Astrocyte of the cerebellum (primary cell): Measurements from ENCODE around the gene SS18L1.

ENCODE experiments used
- DNase-seq: peaks from one replicate; pipeline ENCODE4 v3.0.0-alpha.2; 2011; ENCODE audit warnings: low read depth
- H3K4me3 ChIP-seq: 2 replicates; pipeline ENCODE4 v1.5.1; 2011; ENCODE audit warnings: mild to moderate bottlenecking, low read depth, low read length, moderate library complexity
- in situ Hi-C: cut with HindIII; loops from 2 replicates; pipeline ENCODE4 v1.10.0; 2017; ENCODE audit warnings: low sequenced_read_pairs
- TF ChIP-seq, protein P1 (sequence below): IDR thresholded peaks from 2 replicates; pipeline ENCODE4 v1.5.1; 2012; ENCODE audit warnings: low read length, low read depth, moderate library complexity, mild to moderate bottlenecking; ENCODE audit errors: missing control alignments

Gene SS18L1

GRCh38 chr20:62227977-62228958 is 84.7 kb downstream of the SS18L1 start:
- no peak overlapping the region for H3K4me3 ChIP-seq
- TF ChIP-seq, protein P1, sequence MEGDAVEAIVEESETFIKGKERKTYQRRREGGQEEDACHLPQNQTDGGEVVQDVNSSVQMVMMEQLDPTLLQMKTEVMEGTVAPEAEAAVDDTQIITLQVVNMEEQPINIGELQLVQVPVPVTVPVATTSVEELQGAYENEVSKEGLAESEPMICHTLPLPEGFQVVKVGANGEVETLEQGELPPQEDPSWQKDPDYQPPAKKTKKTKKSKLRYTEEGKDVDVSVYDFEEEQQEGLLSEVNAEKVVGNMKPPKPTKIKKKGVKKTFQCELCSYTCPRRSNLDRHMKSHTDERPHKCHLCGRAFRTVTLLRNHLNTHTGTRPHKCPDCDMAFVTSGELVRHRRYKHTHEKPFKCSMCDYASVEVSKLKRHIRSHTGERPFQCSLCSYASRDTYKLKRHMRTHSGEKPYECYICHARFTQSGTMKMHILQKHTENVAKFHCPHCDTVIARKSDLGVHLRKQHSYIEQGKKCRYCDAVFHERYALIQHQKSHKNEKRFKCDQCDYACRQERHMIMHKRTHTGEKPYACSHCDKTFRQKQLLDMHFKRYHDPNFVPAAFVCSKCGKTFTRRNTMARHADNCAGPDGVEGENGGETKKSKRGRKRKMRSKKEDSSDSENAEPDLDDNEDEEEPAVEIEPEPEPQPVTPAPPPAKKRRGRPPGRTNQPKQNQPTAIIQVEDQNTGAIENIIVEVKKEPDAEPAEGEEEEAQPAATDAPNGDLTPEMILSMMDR = no peak
- DNase-seq = no peak
- in situ Hi-C loops = no loop called here

GRCh38 chr20:62228982-62229545 is 85.5 kb downstream of the SS18L1 start:
- TF ChIP-seq, protein P1 = no peak

DNA sequence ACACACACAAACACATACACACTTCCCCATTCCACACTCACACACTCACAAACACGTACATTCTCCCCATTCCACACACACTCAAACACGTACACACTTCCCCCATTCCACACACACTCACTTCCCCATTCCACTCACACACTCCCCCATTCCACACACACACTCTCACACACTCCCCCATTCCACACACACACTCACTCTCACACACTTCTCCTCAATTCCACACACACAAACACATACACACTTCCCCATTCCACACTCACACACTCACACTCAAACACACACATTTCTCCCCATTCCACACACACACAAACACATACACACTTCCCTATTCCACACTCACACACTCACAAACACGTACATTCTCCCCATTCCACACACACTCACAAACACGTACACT is 86.1 kb downstream of the SS18L1 start:
- DNase-seq = no peak
- H3K4me3 ChIP-seq = no peak overlapping the region
- TF ChIP-seq, protein P1 = no peak
- in situ Hi-C loops = no loop called here

More at GRCh38 chr20:62228982-62229545, 85.5 kb downstream of the SS18L1 start:
- no peak for DNase-seq
- in situ Hi-C loops = no loop called here
- H3K4me3 ChIP-seq = no peak overlapping the region

GRCh38 chr20:62230276-62230675 is 86.7 kb downstream of the SS18L1 start:
- in situ Hi-C loops = no loop called here
- TF ChIP-seq, protein P1 = no peak
- DNase-seq = no peak
- H3K4me3 ChIP-seq = no peak overlapping the region

DNA sequence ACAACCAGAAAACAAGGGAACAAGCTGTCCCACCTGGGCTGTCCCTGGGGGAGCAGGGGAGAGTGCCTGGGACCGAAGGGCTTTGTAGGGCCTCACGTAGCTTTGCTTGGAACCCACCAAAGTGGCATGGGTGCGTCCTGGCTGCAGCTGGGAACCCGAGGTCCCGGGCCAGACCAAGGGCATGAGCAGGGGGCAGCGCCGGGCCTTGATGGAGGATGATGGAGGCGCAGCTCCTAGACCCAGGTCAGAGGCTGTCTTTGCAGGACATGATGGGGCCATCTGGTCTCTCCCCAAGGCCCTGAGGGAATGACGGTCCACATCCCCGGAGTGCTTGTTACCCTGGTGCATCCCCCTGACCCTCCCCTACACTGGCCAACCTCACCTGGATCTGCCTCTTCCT is 87.1 kb downstream of the SS18L1 start:
- no peak overlapping the region for H3K4me3 ChIP-seq
- TF ChIP-seq, protein P1 = no peak
- DNase-seq = no peak
- in situ Hi-C loops = no loop called here

- TF ChIP-seq, protein P1 = no peak
- in situ Hi-C loops = no loop called here
- no peak for DNase-seq
- no peak overlapping the region for H3K4me3 ChIP-seq
Measured at GRCh38 chr20:62231292-62231691, 87.7 kb downstream of the SS18L1 start.
